ENCODE measurements around the gene DTD2. TPM values are rescaled to one million over a fixed set of nuclear protein-coding genes. Genes with fewer than 3 reads are reported as not detected.

The DTD2 gene
- total RNA-seq, 5 donors from 2014 or later (not counting 1 experiment from before 2014, with no cell fraction given): 11.3 to 23.6 (median 18.1) TPM

- H3K27ac Mint-ChIP-seq: no peak overlapping the region
- WGBS (ENCODE audit: insufficient coverage): 94% methylated on average over 1 of the region's 2 CpGs
- H3K27ac ChIP-seq (ENCODE audit: low read length): no peak overlapping the region
- H3K9me3 ChIP-seq: no peaks in the 10 kb centered on the region
- no peak for DNase-seq
- CTCF ChIA-PET: no interaction called here
- H3K27me3 Mint-ChIP-seq: peaks cover 0 to 3% of the 10 kb centered on the region in 2 donors
- POLR2A ChIA-PET: no interaction called here
- no peaks in the 10 kb centered on the region for H3K9me3 Mint-ChIP-seq
- no peaks in the 10 kb centered on the region for H3K36me3 Mint-ChIP-seq
- no peaks in the 10 kb centered on the region for H3K4me1 ChIP-seq (ENCODE audit: control insufficient read depth in 1 of 2, extremely low read depth in 1 of 2, insufficient read depth in 2 of 2, low read length in 2 of 2)
- H3K4me3 ChIP-seq (ENCODE audit: control insufficient read depth in 1 of 2, extremely low read depth in 1 of 2, low read length in 1 of 2): no peak overlapping the region
- ATAC-seq (replicated peaks in 1 of 4): no peak
- H3K4me1 Mint-ChIP-seq: no peaks in the 10 kb centered on the region
- no peaks in the 10 kb centered on the region for H3K36me3 ChIP-seq (ENCODE audit: control insufficient read depth in 2 of 2, extremely low read depth in 1 of 2, insufficient read depth in 1 of 2, low read length in 1 of 2)
- no peaks in the 10 kb centered on the region for H3K27me3 ChIP-seq (replicated peaks in 1 of 2; ENCODE audit: control insufficient read depth in 2 of 2, extremely low read depth in 1 of 2, insufficient read depth in 2 of 2, low read length in 1 of 2)
- H3K4me3 Mint-ChIP-seq: no peak overlapping the region
These were observed 29.5 kb upstream of the DTD2 start for GRCh38 chr14:31486764-31487163.

- CTCF ChIA-PET: no interaction called here
These were observed 27.4 kb upstream of the DTD2 start for GRCh38 chr14:31484754-31485153.

GRCh38 chr14:31480156-31480555, 22.9 kb upstream of the DTD2 start:
- Mint-ChIP-seq H3K27ac (no peak overlapping the region), H3K4me3 (no peak overlapping the region), H3K36me3 (no peaks in the 10 kb centered on the region), H3K4me1 (no peaks in the 10 kb centered on the region), H3K9me3 (no peaks in the 10 kb centered on the region), H3K27me3 (peaks cover 11 to 18% of the 10 kb centered on the region in 2 donors)
- Histone ChIP-seq H3K4me1 (ENCODE audit: control insufficient read depth in 1 of 2, extremely low read depth in 1 of 2, insufficient read depth in 2 of 2, low read length in 2 of 2) (no peaks in the 10 kb centered on the region), H3K9me3 (no peaks in the 10 kb centered on the region), H3K4me3 (ENCODE audit: control insufficient read depth in 1 of 2, extremely low read depth in 1 of 2, low read length in 1 of 2) (no peak overlapping the region), H3K27me3 (replicated peaks in 1 of 2; ENCODE audit: control insufficient read depth in 2 of 2, extremely low read depth in 1 of 2, insufficient read depth in 2 of 2, low read length in 1 of 2) (peaks cover 0 to 5% of the 10 kb centered on the region in 2 experiments), H3K36me3 (ENCODE audit: control insufficient read depth in 2 of 2, extremely low read depth in 1 of 2, insufficient read depth in 1 of 2, low read length in 1 of 2) (no peaks in the 10 kb centered on the region), H3K27ac (ENCODE audit: low read length) (no peak overlapping the region)
- ChIA-PET CTCF (interaction anchor here in 1 of 2 donors (0.7 kb wide), 1 partner anchor 732 kb away, joined by 3 read pairs; no protein-coding TSS in a partner anchor), POLR2A (interaction anchor here in 1 of 2 donors (0.6 kb wide), 1 partner anchor 23 kb away, joined by 4 read pairs; the partner anchor contains the start of gene DTD2)
- ATAC-seq (replicated peaks in 1 of 4) (no peak), DNase-seq (no peak)
- WGBS (ENCODE audit: insufficient coverage): no CpG with 5 or more reads among the region's 4 CpGs

More at GRCh38 chr14:31484754-31485153, 27.4 kb upstream of the DTD2 start:
- Mint-ChIP-seq H3K27me3 (peaks cover 4 to 10% of the 10 kb centered on the region in 2 donors), H3K36me3 (no peaks in the 10 kb centered on the region), H3K27ac (no peak overlapping the region), H3K9me3 (no peaks in the 10 kb centered on the region), H3K4me3 (no peak overlapping the region), H3K4me1 (no peaks in the 10 kb centered on the region)
- WGBS (ENCODE audit: insufficient coverage): 57% methylated on average over 1 of the region's 3 CpGs
- Histone ChIP-seq H3K36me3 (ENCODE audit: control insufficient read depth in 2 of 2, extremely low read depth in 1 of 2, insufficient read depth in 1 of 2, low read length in 1 of 2) (no peaks in the 10 kb centered on the region), H3K27me3 (replicated peaks in 1 of 2; ENCODE audit: control insufficient read depth in 2 of 2, extremely low read depth in 1 of 2, insufficient read depth in 2 of 2, low read length in 1 of 2) (no peaks in the 10 kb centered on the region), H3K4me3 (ENCODE audit: control insufficient read depth in 1 of 2, extremely low read depth in 1 of 2, low read length in 1 of 2) (no peak overlapping the region), H3K9me3 (no peaks in the 10 kb centered on the region), H3K27ac (ENCODE audit: low read length) (no peak overlapping the region), H3K4me1 (ENCODE audit: control insufficient read depth in 1 of 2, extremely low read depth in 1 of 2, insufficient read depth in 2 of 2, low read length in 2 of 2) (no peaks in the 10 kb centered on the region)
- DNase-seq (no peak), ATAC-seq (replicated peaks in 1 of 4) (no peak)
- POLR2A ChIA-PET: no interaction called here

- peaks cover 12 to 21% of the 10 kb centered on the region in 2 donors for H3K27me3 Mint-ChIP-seq
- H3K27ac ChIP-seq (ENCODE audit: low read length): no peak overlapping the region
- no peaks in the 10 kb centered on the region for H3K36me3 Mint-ChIP-seq
- H3K4me1 ChIP-seq (ENCODE audit: control insufficient read depth in 1 of 2, extremely low read depth in 1 of 2, insufficient read depth in 2 of 2, low read length in 2 of 2): no peaks in the 10 kb centered on the region
- no CpG with 5 or more reads among the region's 3 CpGs for WGBS (ENCODE audit: insufficient coverage)
- H3K4me3 ChIP-seq (ENCODE audit: control insufficient read depth in 1 of 2, extremely low read depth in 1 of 2, low read length in 1 of 2): no peak overlapping the region
- H3K27me3 ChIP-seq (replicated peaks in 1 of 2; ENCODE audit: control insufficient read depth in 2 of 2, extremely low read depth in 1 of 2, insufficient read depth in 2 of 2, low read length in 1 of 2): peaks cover 0 to 5% of the 10 kb centered on the region in 2 experiments
- H3K9me3 ChIP-seq: no peaks in the 10 kb centered on the region
- ATAC-seq (replicated peaks in 1 of 4): no peak
- no peaks in the 10 kb centered on the region for H3K4me1 Mint-ChIP-seq
- no peaks in the 10 kb centered on the region for H3K36me3 ChIP-seq (ENCODE audit: control insufficient read depth in 2 of 2, extremely low read depth in 1 of 2, insufficient read depth in 1 of 2, low read length in 1 of 2)
- ChIA-PET POLR2A (no interaction called here), CTCF (no interaction called here)
- no peaks in the 10 kb centered on the region for H3K9me3 Mint-ChIP-seq
- DNase-seq: no peak
- H3K4me3 Mint-ChIP-seq: no peak overlapping the region
- H3K27ac Mint-ChIP-seq: no peak overlapping the region
These were observed 21.7 kb upstream of the DTD2 start for GRCh38 chr14:31479027-31479426.

- ATAC-seq (replicated peaks in 1 of 4) (no peak), DNase-seq (no peak)
- Histone ChIP-seq H3K4me1 (ENCODE audit: control insufficient read depth in 1 of 2, extremely low read depth in 1 of 2, insufficient read depth in 2 of 2, low read length in 2 of 2) (no peaks in the 10 kb centered on the region), H3K36me3 (ENCODE audit: control insufficient read depth in 2 of 2, extremely low read depth in 1 of 2, insufficient read depth in 1 of 2, low read length in 1 of 2) (no peaks in the 10 kb centered on the region), H3K9me3 (no peaks in the 10 kb centered on the region), H3K27ac (ENCODE audit: low read length) (no peak overlapping the region), H3K4me3 (ENCODE audit: control insufficient read depth in 1 of 2, extremely low read depth in 1 of 2, low read length in 1 of 2) (no peak overlapping the region), H3K27me3 (replicated peaks in 1 of 2; ENCODE audit: control insufficient read depth in 2 of 2, extremely low read depth in 1 of 2, insufficient read depth in 2 of 2, low read length in 1 of 2) (peaks cover 0 to 5% of the 10 kb centered on the region in 2 experiments)
- WGBS (ENCODE audit: insufficient coverage): 84% methylated on average over 5 of the region's 6 CpGs
- CTCF ChIA-PET: no interaction called here
- Mint-ChIP-seq H3K9me3 (no peaks in the 10 kb centered on the region), H3K36me3 (no peaks in the 10 kb centered on the region), H3K27me3 (peaks cover 16 to 22% of the 10 kb centered on the region in 2 donors), H3K4me1 (no peaks in the 10 kb centered on the region), H3K4me3 (no peak overlapping the region), H3K27ac (no peak overlapping the region)
- POLR2A ChIA-PET: no interaction called here
These were observed 19.9 kb upstream of the DTD2 start for GRCh38 chr14:31477248-31477647.

- Mint-ChIP-seq H3K27ac (no peak overlapping the region), H3K4me1 (no peaks in the 10 kb centered on the region), H3K27me3 (peaks cover 16 to 18% of the 10 kb centered on the region in 2 donors), H3K4me3 (no peak overlapping the region), H3K36me3 (no peaks in the 10 kb centered on the region), H3K9me3 (no peaks in the 10 kb centered on the region)
- Histone ChIP-seq H3K4me3 (ENCODE audit: control insufficient read depth in 1 of 2, extremely low read depth in 1 of 2, low read length in 1 of 2) (no peak overlapping the region), H3K27me3 (replicated peaks in 1 of 2; ENCODE audit: control insufficient read depth in 2 of 2, extremely low read depth in 1 of 2, insufficient read depth in 2 of 2, low read length in 1 of 2) (peaks cover 0 to 5% of the 10 kb centered on the region in 2 experiments), H3K27ac (ENCODE audit: low read length) (no peak overlapping the region), H3K4me1 (ENCODE audit: control insufficient read depth in 1 of 2, extremely low read depth in 1 of 2, insufficient read depth in 2 of 2, low read length in 2 of 2) (no peaks in the 10 kb centered on the region), H3K9me3 (no peaks in the 10 kb centered on the region), H3K36me3 (ENCODE audit: control insufficient read depth in 2 of 2, extremely low read depth in 1 of 2, insufficient read depth in 1 of 2, low read length in 1 of 2) (no peaks in the 10 kb centered on the region)
- ATAC-seq (replicated peaks in 1 of 4) (no peak), DNase-seq (no peak)
- WGBS (ENCODE audit: insufficient coverage): 75% methylated on average over 2 of the region's 4 CpGs
- ChIA-PET CTCF (interaction anchor here (0.7 kb wide), 2 partner anchors 681 to 833 kb away, joined by 5 read pairs; no protein-coding TSS in a partner anchor), POLR2A (interaction anchor here in 1 of 2 donors (0.8 kb wide), 1 partner anchor 66 kb away, joined by 4 read pairs; no protein-coding TSS in a partner anchor)
These were observed 19.0 kb upstream of the DTD2 start for GRCh38 chr14:31476131-31476866.

Data from T-cell (primary cell).